ENCODE data around the gene PEX26. TPM values are rescaled to one million over a fixed set of nuclear protein-coding genes. Genes with fewer than 3 reads are reported as not detected.

PEX26 gene
- total and polyA plus RNA-seq, 9 of the 15 experiments (the other 6 are each of a cell fraction or from before 2014, with no cell fraction given) = 0.35 to 39.6 (median 17.4) TPM

DNA sequence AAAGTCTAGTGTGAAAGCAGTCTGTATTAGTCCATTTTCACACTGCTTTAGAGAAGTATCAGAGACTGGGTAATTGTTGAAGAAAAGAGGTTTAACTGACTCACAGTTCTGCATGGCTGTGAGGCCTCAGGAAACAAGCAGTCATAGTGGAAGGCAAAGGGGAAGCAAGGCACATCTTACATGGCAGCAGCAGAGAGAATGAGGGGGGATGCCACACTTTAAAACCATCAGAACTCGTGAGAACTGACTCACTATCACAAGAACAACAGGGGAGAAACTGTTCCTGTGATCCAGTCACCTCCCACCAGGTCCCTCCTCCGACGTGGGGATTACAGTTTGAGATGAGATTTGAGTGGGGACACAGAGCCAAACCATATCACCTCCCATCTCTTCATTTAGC lies 19.0 kb downstream of the PEX26 start:
- peaks cover 8% of the 10 kb centered on the region; the same call in 1 of the 3 replicates for H3K36me3 ChIP-seq (ENCODE audit: control insufficient read depth, insufficient read depth, low read length)
- TF ChIP-seq, protein P1, sequence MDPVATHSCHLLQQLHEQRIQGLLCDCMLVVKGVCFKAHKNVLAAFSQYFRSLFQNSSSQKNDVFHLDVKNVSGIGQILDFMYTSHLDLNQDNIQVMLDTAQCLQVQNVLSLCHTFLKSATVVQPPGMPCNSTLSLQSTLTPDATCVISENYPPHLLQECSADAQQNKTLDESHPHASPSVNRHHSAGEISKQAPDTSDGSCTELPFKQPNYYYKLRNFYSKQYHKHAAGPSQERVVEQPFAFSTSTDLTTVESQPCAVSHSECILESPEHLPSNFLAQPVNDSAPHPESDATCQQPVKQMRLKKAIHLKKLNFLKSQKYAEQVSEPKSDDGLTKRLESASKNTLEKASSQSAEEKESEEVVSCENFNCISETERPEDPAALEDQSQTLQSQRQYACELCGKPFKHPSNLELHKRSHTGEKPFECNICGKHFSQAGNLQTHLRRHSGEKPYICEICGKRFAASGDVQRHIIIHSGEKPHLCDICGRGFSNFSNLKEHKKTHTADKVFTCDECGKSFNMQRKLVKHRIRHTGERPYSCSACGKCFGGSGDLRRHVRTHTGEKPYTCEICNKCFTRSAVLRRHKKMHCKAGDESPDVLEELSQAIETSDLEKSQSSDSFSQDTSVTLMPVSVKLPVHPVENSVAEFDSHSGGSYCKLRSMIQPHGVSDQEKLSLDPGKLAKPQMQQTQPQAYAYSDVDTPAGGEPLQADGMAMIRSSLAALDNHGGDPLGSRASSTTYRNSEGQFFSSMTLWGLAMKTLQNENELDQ (CRISPR knock-in tag; IDR thresholded peaks at IDR 0.05; ENCODE audit: borderline replicate concordance) = no peak
- TF ChIP-seq RBM17 (IDR thresholded peaks at IDR 0.05; ENCODE audit: borderline replicate concordance, low read depth, low read length) = no peak
- TF ChIP-seq ZNF121 (CRISPR knock-in tag; conservative IDR thresholded peaks at IDR 0.05) = no peak
- TF ChIP-seq ZFP30 (CRISPR knock-in tag; IDR thresholded peaks at IDR 0.05; ENCODE audit: borderline replicate concordance) = no peak
- no peak for TF ChIP-seq ZNF165 (CRISPR knock-in tag; IDR thresholded peaks at IDR 0.05; ENCODE audit: borderline replicate concordance)
- no peak for TF ChIP-seq ZNF347 (CRISPR knock-in tag; IDR thresholded peaks at IDR 0.05; ENCODE audit: low read depth)
- no peak for TF ChIP-seq MEF2D (tag; conservative IDR thresholded peaks at IDR 0.05; ENCODE audit: low read depth)
- TF ChIP-seq CBX8 (IDR thresholded peaks at IDR 0.05; ENCODE audit: borderline replicate concordance, extremely low read depth, low read depth, low read length, poor library complexity, severe bottlenecking) = no peak
- TF ChIP-seq STAT5A (IDR thresholded peaks at IDR 0.05; ENCODE audit: borderline replicate concordance, low read length) = no peak
- no peaks in the 10 kb centered on the region for H3K9me1 ChIP-seq (ENCODE audit: control insufficient read depth, insufficient read depth, low read length)
- H4K20me1 ChIP-seq (replicated peaks; ENCODE audit: control insufficient read depth, insufficient read depth, low read length) = no peaks in the 10 kb centered on the region
- H3K79me2 ChIP-seq (ENCODE audit: control insufficient read depth, insufficient read depth, low read length) = no peaks in the 10 kb centered on the region
- no TSS peak for BruUV-seq (replicated peaks)
- ATAC-seq (no peak), FAIRE-seq (no peak), DNase-seq (ENCODE audit: extremely low read depth in 1 of 4, low spot score in 3 of 4) (no peak)
- CTCF ChIA-PET (ENCODE audit: low intra/inter-chr PET ratio) = no interaction called here
- intact Hi-C loops (cut with micrococcal nuclease) (no loop called here), in situ Hi-C loops (cut with MboI) (no loop called here)
- H3K27ac ChIP-seq (ENCODE audit: extremely low read depth, low read depth, low read length) = no peak overlapping the region
- no peaks in the 10 kb centered on the region for H3K4me1 ChIP-seq (replicated peaks in 1 of 2; ENCODE audit: control insufficient read depth in 2 of 2, insufficient read depth in 2 of 2, low read length in 2 of 2)
- no peak overlapping the region for H3K4me2 ChIP-seq (ENCODE audit: insufficient read depth, low read length)
- POLR2A ChIA-PET = no interaction called here
- H3K9me3 ChIP-seq (replicated peaks; ENCODE audit: control insufficient read depth, insufficient read depth, low read depth, low read length) = no peaks in the 10 kb centered on the region; the same call in 1 of the 2 replicates
- H3K27me3 ChIP-seq (ENCODE audit: control insufficient read depth in 2 of 2, insufficient read depth in 2 of 2, low read length in 2 of 2) = no peaks in the 10 kb centered on the region
- H3K9ac ChIP-seq (ENCODE audit: insufficient read depth in 1 of 2, low read depth in 2 of 2, low read length in 2 of 2) = no peak overlapping the region
- WGBS (ENCODE audit: insufficient coverage, low coverage, missing lambda C conversion rate) = 53% methylated on average over 3 of the region's 3 CpGs
- no peak overlapping the region for H2AFZ ChIP-seq (ENCODE audit: low read depth, low read length)
- H3K4me3 ChIP-seq = no peak overlapping the region
